ENCODE results near the gene FCHO1. TPM values are rescaled to one million over a fixed set of nuclear protein-coding genes. Genes with fewer than 3 reads are reported as not detected.

Gene FCHO1
- total RNA-seq, 4 donors from 2014 or later = 1.4 to 9.9 (median 3.0) TPM

- Histone ChIP-seq H3K27ac (no peak overlapping the region), H3K27me3 (peaks cover 0 to 5% of the 10 kb centered on the region in 2 donors), H3K4me3 (no peak overlapping the region), H3K9me3 (peaks cover 0 to 22% (median 0%) of the 10 kb centered on the region in 4 donors), H3K36me3 (no peaks in the 10 kb centered on the region), H3K4me1 (no peaks in the 10 kb centered on the region)
- TF ChIP-seq EP300 (IDR thresholded peaks at IDR 0.05) (no peak), POLR2A (IDR thresholded peaks at IDR 0.05) (no peak), CTCF (IDR thresholded peaks at IDR 0.05) (no peak)
- WGBS, 2 donors = 86 to 88% methylated on average over 12 to 20 of the region's 20 CpGs
- no peak for DNase-seq (ENCODE audit: low spot score in 2 of 2)
Observed at GRCh38 chr19:17811681-17812080, 60.4 kb downstream of the FCHO1 start.

GRCh38 chr19:17812099-17812498, 60.8 kb downstream of the FCHO1 start:
- Histone ChIP-seq H3K9me3 (peaks cover 0 to 22% (median 0%) of the 10 kb centered on the region in 4 donors), H3K27ac (no peak overlapping the region), H3K27me3 (peaks cover 0 to 5% of the 10 kb centered on the region in 2 donors), H3K4me1 (no peaks in the 10 kb centered on the region), H3K36me3 (no peaks in the 10 kb centered on the region), H3K4me3 (no peak overlapping the region)
- no peak for DNase-seq (ENCODE audit: low spot score in 2 of 2)
- 71 to 78% methylated on average over 5 of the region's 5 CpGs for WGBS, 2 donors
- TF ChIP-seq POLR2A (IDR thresholded peaks at IDR 0.05) (no peak), CTCF (IDR thresholded peaks at IDR 0.05) (no peak), EP300 (IDR thresholded peaks at IDR 0.05) (no peak)

GRCh38 chr19:17817668-17818363, 66.5 kb downstream of the FCHO1 start:
- Histone ChIP-seq H3K4me1 (no peaks in the 10 kb centered on the region), H3K9me3 (peaks cover 0 to 7% (median 0%) of the 10 kb centered on the region in 4 donors), H3K36me3 (no peaks in the 10 kb centered on the region), H3K4me3 (no peak overlapping the region), H3K27ac (no peak overlapping the region), H3K27me3 (peaks cover 0 to 12% of the 10 kb centered on the region in 2 donors)
- no peak for TF ChIP-seq POLR2A (IDR thresholded peaks at IDR 0.05)
- TF ChIP-seq EP300 (IDR thresholded peaks at IDR 0.05) = no peak
- TF ChIP-seq CTCF (IDR thresholded peaks at IDR 0.05) = no peak
- no peak for DNase-seq (ENCODE audit: low spot score in 2 of 2)
- WGBS, 2 donors = 84 to 87% methylated on average over 13 of the region's 13 CpGs

GRCh38 chr19:17821190-17821589, 69.9 kb downstream of the FCHO1 start, which contains the start of gene INSL3:
Gene INSL3 (minus strand): TSS chr19:17821519. CDS start chr19:17821506, 13 bp downstream.
- Histone ChIP-seq H3K36me3 (no peaks in the 10 kb centered on the region), H3K27me3 (peaks cover 0 to 15% of the 10 kb centered on the region in 2 donors), H3K4me1 (no peaks in the 10 kb centered on the region), H3K27ac (no peak within 1 kb of the TSS), H3K4me3 (no peak within 1 kb of the TSS), H3K9me3 (no peaks in the 10 kb centered on the region)
- DNase-seq (ENCODE audit: low spot score in 2 of 2) = no peak
- WGBS, 2 donors = 48 to 86% methylated on average over 33 to 34 of the region's 34 CpGs
- TF ChIP-seq EP300 (IDR thresholded peaks at IDR 0.05) = no peak
- TF ChIP-seq POLR2A (IDR thresholded peaks at IDR 0.05) = no peak

GRCh38 chr19:17824339-17824738, 73.1 kb downstream of the FCHO1 start:
- Histone ChIP-seq H3K4me1 (no peaks in the 10 kb centered on the region), H3K27me3 (peaks cover 0 to 36% of the 10 kb centered on the region in 2 donors), H3K27ac (no peak overlapping the region), H3K36me3 (no peaks in the 10 kb centered on the region), H3K4me3 (no peak overlapping the region), H3K9me3 (no peaks in the 10 kb centered on the region)
- TF ChIP-seq POLR2A (IDR thresholded peaks at IDR 0.05) (no peak), EP300 (IDR thresholded peaks at IDR 0.05) (no peak), CTCF (IDR thresholded peaks at IDR 0.05) (no peak)
- 42 to 64% methylated on average over 8 of the region's 8 CpGs for WGBS, 2 donors
- no peak for DNase-seq (ENCODE audit: low spot score in 2 of 2)

Data from tibial nerve (tissue), 4 donors.